A549 (cell line): ENCODE results near the gene SRRM2. TPM values are rescaled to one million over a fixed set of nuclear protein-coding genes. Genes with fewer than 3 reads are reported as not detected.
"Not testable (repeated sequence)": the region's sequence is repeated elsewhere in the genome, so short reads cannot be mapped to it uniquely, and the experiment has no call there.

ENCODE experiments used
- ATAC-seq, 2 experiments: fragments of 200-7000 bp in 1 of 2; fragments of >200 bp in 1 of 2; cut with Nextera tagmentation in 1 of 2; cut with Tn5 transposase in 1 of 2; 3 replicates each; pipeline versions ENCODE4 v1.8.0 to v1.9.1; 2018 to 2020; ENCODE audit warnings: mild to moderate bottlenecking in 1 of 2, moderate library complexity in 1 of 2
- CTCF ChIA-PET: fragments of 300-600 bp; sonication (Branson Sonifier 250); formaldehyde crosslinking; extraction: SDS; loops from one replicate; lab custom pipeline; 2021; ENCODE audit warnings: antibody characterized with exemption, inconsistent platforms; lab: Yijun Ruan, JAX
- POLR2A ChIA-PET: fragments of 350-600 bp; formaldehyde crosslinking; extraction: SDS; loops from one replicate; lab custom pipeline; 2021; ENCODE audit warnings: antibody characterized with exemption, inconsistent platforms; lab: Yijun Ruan, JAX
- DNase-seq, 2 experiments: peaks; one replicate each; pipeline versions ENCODE4 v3.0.0 to v3.0.0-alpha.2; 2011 to 2016; ENCODE audit warnings: low read depth in 1 of 2, low spot score in 1 of 2
- FAIRE-seq: peaks from 2 replicates; lab custom pipeline; 2011; peaks lifted over from hg19 to GRCh38; lab: Jason Lieb, UNC
- H3K27ac ChIP-seq, 2 experiments: fragments of >200 bp; sonication (Bioruptor Twin); formaldehyde crosslinking; 3 replicates each; pipeline ENCODE4 v1.5.1; 2016 to 2017
- H3K4me1 ChIP-seq: fragments of >200 bp; sonication (Bioruptor Twin); formaldehyde crosslinking; 3 replicates; pipeline ENCODE4 v1.6.1; 2016
- H3K4me2 ChIP-seq: fragments of >200 bp; sonication (Bioruptor Twin); formaldehyde crosslinking; 3 replicates; pipeline ENCODE4 v1.6.1; 2016
- H3K4me3 ChIP-seq: fragments of >200 bp; sonication (Bioruptor Twin); formaldehyde crosslinking; 3 replicates; pipeline ENCODE4 v1.5.1; 2016
- H3K9me3 ChIP-seq: fragments of >200 bp; sonication (Bioruptor Twin); formaldehyde crosslinking; 3 replicates; pipeline ENCODE4 v1.6.1; 2016
- CBX8 ChIP-seq: fragments of 200-600 bp; sonication (generic); IDR thresholded peaks from 2 replicates; pipeline ENCODE4 v1.6.1; 2016
- CHD2 ChIP-seq: fragments of 150-350 bp; IDR thresholded peaks from 2 replicates; pipeline ENCODE4 v1.6.1; 2014; ENCODE audit warnings: low read length; ENCODE audit not compliant: partially characterized antibody
- CTCF ChIP-seq: fragments of >200 bp; sonication (Bioruptor Twin); formaldehyde crosslinking; IDR thresholded peaks from 3 replicates; pipeline ENCODE4 v1.5.1; 2016
- EHF ChIP-seq: fragments of 250-450 bp; sonication (Bioruptor Pico); IDR thresholded peaks from 2 replicates; pipeline ENCODE4 v1.5.0; 2020; ENCODE audit warnings: mild to moderate bottlenecking
- EP300 ChIP-seq, 2 experiments: fragments of >200 bp; sonication (Bioruptor Twin); formaldehyde crosslinking; IDR thresholded peaks; 2 replicates in 1 of 2; 3 replicates in 1 of 2; pipeline ENCODE4 v1.6.1; 2016 to 2017
- ESRRA ChIP-seq: fragments of 150-350 bp; IDR thresholded peaks from 2 replicates; pipeline ENCODE4 v1.6.1; 2014; ENCODE audit warnings: mild to moderate bottlenecking, low read length, borderline replicate concordance
- FOSL2 ChIP-seq, 2 experiments: fragments of 450-650 bp in 1 of 2; fragments of >200 bp in 1 of 2; sonication (Bioruptor Twin) in 1 of 2; formaldehyde crosslinking; IDR thresholded peaks; 2 replicates each; pipeline versions ENCODE4 v1.5.0 to v1.6.1; 2016 to 2020; ENCODE audit warnings: mild to moderate bottlenecking in 1 of 2, moderate library complexity in 1 of 2
- FOXS1 ChIP-seq: fragments of 250-450 bp; sonication (Bioruptor Pico); IDR thresholded peaks from 2 replicates; pipeline ENCODE4 v1.5.0; 2020; ENCODE audit warnings: mild to moderate bottlenecking, moderate library complexity
- HEYL ChIP-seq: fragments of 250-450 bp; sonication (Bioruptor Pico); IDR thresholded peaks from 2 replicates; pipeline ENCODE4 v1.8.0; 2021; ENCODE audit warnings: mild to moderate bottlenecking, moderate library complexity
- JUN ChIP-seq, 2 experiments: fragments of >200 bp; sonication (Bioruptor Twin); formaldehyde crosslinking; IDR thresholded peaks; 2 replicates in 1 of 2; 3 replicates in 1 of 2; pipeline ENCODE4 v1.6.1; 2016 to 2017
- MAZ ChIP-seq: fragments of 150-350 bp; IDR thresholded peaks from 2 replicates; pipeline ENCODE4 v1.6.1; 2014; ENCODE audit warnings: antibody characterized with exemption, low read depth, low read length, borderline replicate concordance
- MYC ChIP-seq: IDR thresholded peaks from 2 replicates; pipeline ENCODE4 v1.6.1; 2012; ENCODE audit warnings: mild to moderate bottlenecking, inconsistent platforms, low read length, improper control_type of control experiment, borderline replicate concordance
- NFE2L2 ChIP-seq: fragments of 150-350 bp; conservative IDR thresholded peaks from 2 replicates; pipeline ENCODE4 v1.6.1; 2014; ENCODE audit warnings: low read length
- PHF8 ChIP-seq: fragments of 200-600 bp; sonication (generic); IDR thresholded peaks from 2 replicates; pipeline ENCODE4 v1.6.1; 2016; ENCODE audit warnings: low read depth, mild to moderate bottlenecking, antibody characterized with exemption, moderate library complexity, borderline replicate concordance
- POLR2A ChIP-seq: IDR thresholded peaks from 2 replicates; pipeline ENCODE4 v1.6.1; 2012; ENCODE audit warnings: mild to moderate bottlenecking, low read length
- RAD21 ChIP-seq, 2 experiments: fragments of >200 bp in 1 of 2; sonication (Bioruptor Twin) in 1 of 2; formaldehyde crosslinking in 1 of 2; IDR thresholded peaks in 1 of 2; conservative IDR thresholded peaks in 1 of 2; 2 replicates in 1 of 2; 3 replicates in 1 of 2; pipeline ENCODE4 v1.6.1; 2012 to 2018; ENCODE audit warnings: inconsistent platforms in 1 of 2
- RARB ChIP-seq: fragments of 250-450 bp; sonication (Bioruptor Pico); IDR thresholded peaks from 2 replicates; pipeline ENCODE4 v1.8.0; 2021; ENCODE audit warnings: mild to moderate bottlenecking, moderate library complexity
- RCOR1 ChIP-seq: fragments of 150-350 bp; IDR thresholded peaks from 2 replicates; pipeline ENCODE4 v1.6.1; 2014; ENCODE audit warnings: antibody characterized with exemption, low read length, low read depth
- SMC3 ChIP-seq: fragments of >200 bp; sonication (Bioruptor Twin); formaldehyde crosslinking; IDR thresholded peaks from 3 replicates; pipeline ENCODE4 v1.6.1; 2018; ENCODE audit warnings: inconsistent platforms
- ZFP36 ChIP-seq: fragments of 450-650 bp; IDR thresholded peaks from 2 replicates; pipeline ENCODE4 v1.6.1; 2014; ENCODE audit warnings: borderline replicate concordance; ENCODE audit not compliant: partially characterized antibody
- ZSCAN20 ChIP-seq: fragments of 250-450 bp; sonication (Bioruptor Pico); IDR thresholded peaks from 2 replicates; pipeline ENCODE4 v1.8.0; 2022; ENCODE audit warnings: mild to moderate bottlenecking, moderate library complexity
- WGBS: methylation state at CpG from one replicate; pipeline ENCODE4 v1.1.6; 2017; ENCODE audit errors: missing lambda C conversion rate; 5-methylcytosine and 5-hydroxymethylcytosine counted together
- polyA plus RNA-seq, 4 experiments: library from polyadenylated mRNA; depleted of rRNA in 3 of 4; stranded (reverse); fragments of >200 nt; fragmentation: RNase III in 1 of 4; extraction: RNeasy Plus Mini Kit Qiagen cat#74134 plus additional on column Dnase treatment in 1 of 4; gene quantifications; 2 replicates in 3 of 4; 3 replicates in 1 of 4; pipeline ENCODE4 v1.2.3, GENCODE V29; 2011 to 2017
- TF ChIP-seq, protein P1 (sequence below): IDR thresholded peaks from 2 replicates; pipeline ENCODE4 v1.6.1; 2012

Gene SRRM2
- polyA plus RNA-seq, 2 of the 4 experiments (the other 2 are of a cell fraction), result 167 to 512 TPM

DNA sequence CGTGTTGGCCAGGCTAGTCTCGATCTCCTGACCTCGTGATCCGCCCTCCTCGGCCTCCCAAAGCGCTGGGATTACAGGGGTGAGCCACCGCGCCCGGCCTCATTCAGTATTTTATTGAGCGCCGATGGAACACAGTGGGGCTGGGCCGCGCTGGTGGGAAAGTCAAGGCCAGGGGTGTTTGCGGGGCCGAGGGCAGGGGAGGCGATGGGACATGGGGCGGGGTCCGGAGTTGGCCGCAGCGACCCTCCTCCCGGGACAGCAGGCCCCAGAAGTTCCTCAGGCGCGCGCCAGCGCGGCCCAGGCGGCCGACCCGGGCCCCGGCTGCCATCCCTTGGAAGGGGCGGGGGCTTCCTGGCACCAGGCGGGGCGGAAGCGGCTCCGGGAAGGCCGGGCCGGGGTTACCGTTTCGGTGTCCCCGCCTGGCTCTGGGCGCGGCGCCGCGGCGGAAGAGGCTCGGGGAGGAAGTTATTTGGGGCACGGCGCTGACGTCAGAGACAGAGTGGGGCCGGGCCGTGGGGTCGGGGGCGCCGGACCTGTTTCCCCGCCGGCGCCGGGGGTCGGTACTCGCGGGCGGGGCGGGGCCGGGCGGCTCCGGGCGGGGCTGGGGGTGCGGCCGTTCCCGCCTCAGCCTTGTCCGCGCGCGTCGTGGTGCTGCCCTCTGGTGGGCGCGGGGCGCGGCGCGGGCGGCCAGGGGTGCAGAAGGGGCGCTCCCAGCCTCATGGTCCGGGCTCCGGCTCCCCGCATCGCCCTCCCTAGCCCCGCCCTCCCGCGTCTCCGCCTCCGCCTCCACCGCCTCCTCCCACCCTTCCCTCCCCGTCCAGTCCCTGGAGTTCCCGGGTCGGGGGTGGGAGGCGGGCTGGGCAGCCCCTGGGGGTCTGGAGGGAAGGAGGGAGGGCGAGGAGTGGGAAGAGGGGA lies 31.5 kb upstream of the SRRM2 start:
- 1% methylated on average over 27 of the region's 99 CpGs for WGBS
- DNase-seq, result peak; percentile 82 to 93
- TF ChIP-seq EHF (CRISPR knock-in tag), result no peak
- TF ChIP-seq ESRRA, result 0 out of 2 replicates have a peak, but pooled peaks have one; percentile 24
- peak; percentile 15 to 61; a peak in 3 of 5 replicates for TF ChIP-seq RAD21 (conservative IDR thresholded peaks at IDR 0.05 in 1 of 2, IDR thresholded peaks at IDR 0.05 in 1 of 2)
- TF ChIP-seq SMC3, result peak; percentile 67
- peak; percentile 92 for TF ChIP-seq CTCF
- TF ChIP-seq, protein P1, sequence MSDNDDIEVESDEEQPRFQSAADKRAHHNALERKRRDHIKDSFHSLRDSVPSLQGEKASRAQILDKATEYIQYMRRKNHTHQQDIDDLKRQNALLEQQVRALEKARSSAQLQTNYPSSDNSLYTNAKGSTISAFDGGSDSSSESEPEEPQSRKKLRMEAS, result peak; percentile 71
- TF ChIP-seq JUN (IDR thresholded peaks at IDR 0.05), result peak; percentile 65 to 87; a peak in 3 of 5 replicates
- TF ChIP-seq FOSL2 (IDR thresholded peaks at IDR 0.05), result no peak
- TF ChIP-seq FOSL2 (CRISPR knock-in tag; IDR thresholded peaks at IDR 0.05), result peak; percentile 49
- no peak for TF ChIP-seq EP300 (IDR thresholded peaks at IDR 0.05)
- peak; percentile 39; the same call in 1 of the 2 replicates for TF ChIP-seq POLR2A
- peak; percentile 88 for TF ChIP-seq PHF8
- 0 out of 2 replicates have a peak, but pooled peaks have one; percentile 31 for TF ChIP-seq MYC
- 0 out of 2 replicates have a peak, but pooled peaks have one; percentile 20 for TF ChIP-seq MAZ
- TF ChIP-seq CHD2, result no peak
- TF ChIP-seq RARB (CRISPR knock-in tag), result no peak
- Histone ChIP-seq H3K27ac (peak overlapping the region; percentile 94 to 99), H3K4me1 (peaks cover 28% of the 10 kb centered on the region; the same call in 2 of the 3 replicates), H3K4me2 (peak overlapping the region; percentile 85), H3K9me3 (no peaks in the 10 kb centered on the region), H3K4me3 (peak overlapping the region; percentile 88)
- no peak for FAIRE-seq
- CTCF ChIA-PET, result interaction anchor here (0.7 to 1.4 kb wide), 4 partner anchors 9 to 25 kb away, joined by 3 to 5 read pairs (median 3); no protein-coding TSS in a partner anchor
- POLR2A ChIA-PET, result interaction anchor here (1.0 to 1.1 kb wide), 2 partner anchors 32 to 39 kb away, joined by 3 to 6 read pairs; partner anchors contain the start of genes KCTD5 and SRRM2
- ATAC-seq, result peak; percentile 87 to 88

DNA sequence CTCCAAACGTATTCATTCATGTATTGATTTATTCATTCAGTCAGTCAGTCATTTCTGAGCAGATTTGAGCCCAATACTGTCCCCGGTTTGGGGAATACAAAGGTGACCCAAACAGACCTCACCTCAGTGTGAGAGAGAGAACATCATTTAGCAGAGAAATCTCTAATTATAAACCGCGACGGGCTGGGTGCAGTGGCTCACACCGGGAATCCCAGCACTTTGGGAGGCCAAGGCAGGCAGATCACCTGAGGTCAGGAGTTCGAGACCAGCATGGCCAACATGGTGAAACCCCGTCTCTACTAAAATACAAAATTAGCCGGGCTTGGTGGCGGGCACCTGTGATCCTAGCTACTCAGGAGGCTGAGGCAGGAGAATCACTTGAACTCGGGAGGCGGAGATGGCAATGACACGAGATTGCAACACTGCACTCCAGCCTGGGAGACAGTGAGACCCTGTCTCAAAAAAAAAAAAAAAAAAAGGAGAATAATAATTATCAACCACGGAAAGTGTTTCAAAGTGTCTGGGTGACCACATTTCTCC lies 30.7 kb upstream of the SRRM2 start:
- CTCF ChIA-PET, result interaction anchor here (0.8 to 1.5 kb wide), 3 partner anchors 9 to 146 kb away, joined by 3 to 5 read pairs (median 5); no protein-coding TSS in a partner anchor
- Histone ChIP-seq H3K27ac (peak overlapping the region; percentile 94 to 99), H3K4me1 (peaks cover 28% of the 10 kb centered on the region; the same call in 2 of the 3 replicates), H3K4me2 (peak overlapping the region; percentile 85), H3K4me3 (peak overlapping the region; percentile 88)
- FAIRE-seq, H3K9me3 ChIP-seq, POLR2A ChIA-PET, DNase-seq, ATAC-seq: not testable (repeated sequence)
- WGBS, result 53% methylated on average over 14 of the region's 14 CpGs

- H3K27ac ChIP-seq, result no peak overlapping the region
- TF ChIP-seq FOXS1 (CRISPR knock-in tag) (no peak), CBX8 (no peak), RCOR1 (no peak), NFE2L2 (no peak), ZSCAN20 (CRISPR knock-in tag) (no peak), FOSL2 (IDR thresholded peaks at IDR 0.05) (no peak), FOSL2 (CRISPR knock-in tag; IDR thresholded peaks at IDR 0.05) (no peak), HEYL (CRISPR knock-in tag) (no peak), ZFP36 (no peak)
- no peak overlapping the region for H3K4me3 ChIP-seq
- 79% methylated on average over 7 of the region's 7 CpGs for WGBS
- ATAC-seq (no peak), DNase-seq (no peak), FAIRE-seq (no peak)
- H3K4me1 ChIP-seq, result peaks cover 23% of the 10 kb centered on the region; the same call in 2 of the 3 replicates
- H3K4me2 ChIP-seq, result no peak overlapping the region
- no peaks in the 10 kb centered on the region for H3K9me3 ChIP-seq
- CTCF ChIA-PET, result interaction anchor here (1.0 to 1.5 kb wide), 3 partner anchors 21 to 183 kb away, joined by 3 read pairs; no protein-coding TSS in a partner anchor
- POLR2A ChIA-PET, result interaction anchor here (0.8 kb wide), 1 partner anchor 42 kb away, joined by 3 read pairs; the partner anchor contains the start of gene KCTD5
Measured at GRCh38 chr16:2724088-2724676, 28.3 kb upstream of the SRRM2 start.
